ENCODE data around the gene FLT3LG.
A peak's percentile ranks its signal among the peaks of the same experiment; 100 is the strongest.
"Not testable (repeated sequence)": the region's sequence is repeated elsewhere in the genome, so short reads cannot be mapped to it uniquely, and the experiment has no call there.

The FLT3LG gene

DNA sequence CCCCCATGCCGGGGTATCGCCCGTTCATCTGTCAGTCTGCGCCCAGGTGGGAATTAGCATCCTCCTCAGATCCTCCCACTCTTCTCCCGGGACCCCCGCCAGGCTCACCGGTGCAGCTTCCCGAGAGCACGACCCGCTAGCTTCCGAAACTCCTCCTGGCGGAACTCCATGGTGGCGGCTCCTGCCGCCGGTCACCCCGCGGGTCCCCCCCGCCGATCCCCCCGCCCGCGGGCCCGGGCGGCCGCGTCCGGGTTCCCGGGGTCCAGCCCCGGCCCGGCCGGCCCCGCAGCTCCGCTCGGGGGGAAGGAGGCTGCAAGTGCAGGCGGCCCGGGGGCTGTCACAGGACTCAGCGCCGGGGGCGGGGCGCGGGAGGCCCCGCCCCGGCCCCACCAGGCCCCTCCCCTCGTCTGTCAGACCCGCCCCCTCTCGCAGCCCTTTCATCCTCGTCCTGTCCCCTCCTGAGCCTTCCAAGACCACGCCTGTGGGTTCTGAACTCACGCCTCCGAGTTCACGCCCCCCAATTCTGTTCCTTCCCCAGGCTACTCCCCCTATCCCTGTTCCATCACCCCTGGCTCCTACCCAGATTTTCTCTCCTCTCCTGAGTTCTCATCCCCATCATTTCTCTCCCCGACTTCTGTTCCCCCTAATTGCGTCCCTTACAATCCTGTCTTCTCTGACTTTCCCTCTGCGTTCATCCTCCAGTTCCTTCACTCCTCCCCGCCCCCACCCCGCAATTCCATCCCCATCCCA lies 32.6 kb upstream of the FLT3LG start, which contains the start of gene SLC17A7:
Gene SLC17A7 (minus strand): TSS at position 318 of the 750 bp plus-strand sequence. CDS start 148 bp downstream, at position 170.
- FAIRE-seq = no peak

DNA sequence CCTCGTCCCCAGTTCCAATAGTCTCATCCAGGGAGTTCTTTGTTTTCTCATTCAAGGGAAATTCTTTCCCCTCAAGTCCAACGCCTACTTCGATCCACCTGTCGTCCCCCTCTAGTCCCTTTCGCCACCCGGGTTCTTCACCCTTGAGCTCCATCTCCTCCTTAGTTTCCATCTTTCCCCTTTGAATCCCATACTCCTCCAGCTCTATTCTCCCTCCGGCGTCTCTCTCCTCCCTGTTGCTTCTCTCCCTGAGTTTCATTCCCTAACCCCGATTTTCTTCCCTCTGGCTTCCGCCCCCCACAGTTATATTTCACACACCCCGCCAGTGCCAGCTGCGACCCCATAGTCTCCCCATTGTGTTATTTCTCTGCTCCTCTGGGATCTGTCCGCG lies 32.1 kb upstream of the FLT3LG start:
- no peak for FAIRE-seq

DNA sequence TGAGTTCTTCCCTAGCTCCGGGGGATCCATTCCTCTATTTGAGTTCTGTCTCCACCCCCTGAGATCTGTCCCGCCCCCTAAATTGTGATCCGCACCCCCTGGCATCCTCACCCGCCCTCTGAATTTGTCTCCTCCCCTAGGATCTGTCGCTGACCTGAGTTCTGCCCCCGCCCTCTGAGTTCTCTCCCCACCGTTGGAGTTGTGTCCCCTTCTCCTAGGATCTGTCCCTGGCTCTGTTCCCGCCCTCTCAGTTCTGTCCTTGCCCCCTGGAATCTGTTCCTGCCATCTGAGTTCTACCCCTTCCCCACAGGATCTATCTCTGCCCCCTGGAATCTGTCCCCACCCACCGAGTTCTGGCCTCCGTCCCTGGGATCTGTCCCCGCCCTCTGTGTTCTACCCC lies 31.7 kb upstream of the FLT3LG start:
- no peak for FAIRE-seq

DNA sequence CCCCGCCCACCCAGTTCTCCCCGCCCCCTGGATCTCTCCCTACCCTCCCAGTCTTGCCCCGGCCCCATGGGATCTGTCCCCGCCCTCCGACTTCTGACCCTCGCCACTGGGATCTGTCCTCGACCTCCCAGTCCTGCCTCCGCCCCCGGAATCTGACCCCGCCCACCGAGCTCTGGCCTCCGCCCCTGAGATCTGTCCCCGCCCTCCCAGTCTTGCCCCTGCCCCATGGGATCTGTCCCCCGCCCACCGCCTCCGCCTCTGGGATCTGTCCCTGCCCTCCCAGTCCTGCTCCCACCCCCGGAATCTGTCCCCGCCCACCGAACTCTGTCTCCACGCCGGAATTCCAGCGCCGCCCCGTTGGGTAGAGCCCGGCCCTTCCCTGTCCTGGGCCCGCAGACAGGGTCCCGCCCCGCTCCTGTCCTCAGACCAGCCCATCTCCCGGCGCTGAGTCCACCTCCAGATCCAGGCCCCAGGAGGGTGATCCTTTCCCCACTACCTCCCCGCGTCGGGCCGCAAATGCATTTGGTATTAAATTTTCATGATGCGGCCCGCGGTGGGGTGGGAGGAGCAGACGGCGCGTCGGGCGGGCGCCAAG lies 31.1 kb upstream of the FLT3LG start:
- no peak for FAIRE-seq

DNA sequence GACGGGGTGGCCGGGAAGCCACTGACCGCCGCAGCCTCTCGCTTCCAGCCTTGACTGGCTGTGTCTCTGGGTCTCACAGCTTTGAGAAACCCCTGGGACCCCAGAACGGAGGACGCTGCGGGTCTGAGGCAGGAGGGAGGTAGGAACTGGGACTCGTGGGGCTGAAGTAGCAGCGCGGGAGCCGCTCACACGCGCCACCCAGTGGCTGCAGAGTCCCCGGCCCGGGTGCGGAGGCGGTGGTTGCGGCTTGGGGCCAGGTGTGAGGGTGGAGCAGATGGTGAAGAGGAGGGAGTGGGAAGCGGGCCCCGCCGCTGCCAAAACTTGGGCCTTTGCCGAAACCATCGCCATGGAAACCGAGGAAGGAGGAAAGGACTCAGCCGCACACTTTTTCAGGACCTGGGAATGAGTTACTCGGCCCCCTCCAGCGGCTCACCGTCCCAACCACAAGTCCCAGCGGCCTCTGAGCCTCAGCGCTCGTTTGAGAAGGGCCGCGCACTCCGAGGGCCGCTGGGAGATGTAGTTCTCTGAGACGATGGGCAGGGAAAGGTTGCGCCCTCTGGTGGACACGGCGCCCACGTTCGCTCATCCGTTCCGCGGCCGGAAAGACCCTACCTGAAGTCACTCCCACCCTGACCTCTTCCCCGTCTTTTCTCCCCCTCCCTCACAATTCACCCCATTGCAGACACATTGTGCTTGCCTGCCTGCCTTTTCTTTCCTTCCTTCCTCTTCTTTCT lies 30.5 kb upstream of the FLT3LG start:
- peak; percentile 15 for FAIRE-seq

DNA sequence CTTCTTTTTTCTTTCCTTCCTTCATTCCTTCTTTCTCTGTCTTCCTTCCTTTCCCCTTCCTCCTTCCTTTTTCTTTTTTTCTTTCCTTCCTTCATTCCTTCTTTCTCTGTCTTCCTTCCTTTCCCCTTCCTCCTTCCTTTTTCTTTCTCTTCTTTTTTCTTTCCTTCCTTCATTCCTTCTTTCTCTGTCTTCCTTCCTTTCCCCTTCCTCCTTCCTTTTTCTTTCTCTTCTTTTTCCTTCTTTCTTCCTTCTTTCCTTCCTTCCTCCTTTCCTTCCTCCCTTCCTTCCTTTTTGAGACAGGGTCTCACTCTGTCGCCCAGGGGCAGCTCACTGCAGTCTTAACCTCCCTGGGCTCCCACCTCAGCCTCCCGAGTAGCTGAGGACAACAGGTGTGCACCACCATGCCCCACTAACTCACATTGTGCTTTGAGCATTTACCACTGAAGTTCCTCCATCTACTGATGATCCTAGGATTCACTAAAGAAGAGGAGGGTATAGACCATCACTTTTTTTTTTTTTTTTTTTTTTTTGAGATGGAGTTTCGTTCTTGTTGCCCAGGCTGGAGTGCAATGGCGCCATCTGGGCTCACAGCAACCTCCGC lies 29.8 kb upstream of the FLT3LG start:
- FAIRE-seq = not testable (repeated sequence)

DNA sequence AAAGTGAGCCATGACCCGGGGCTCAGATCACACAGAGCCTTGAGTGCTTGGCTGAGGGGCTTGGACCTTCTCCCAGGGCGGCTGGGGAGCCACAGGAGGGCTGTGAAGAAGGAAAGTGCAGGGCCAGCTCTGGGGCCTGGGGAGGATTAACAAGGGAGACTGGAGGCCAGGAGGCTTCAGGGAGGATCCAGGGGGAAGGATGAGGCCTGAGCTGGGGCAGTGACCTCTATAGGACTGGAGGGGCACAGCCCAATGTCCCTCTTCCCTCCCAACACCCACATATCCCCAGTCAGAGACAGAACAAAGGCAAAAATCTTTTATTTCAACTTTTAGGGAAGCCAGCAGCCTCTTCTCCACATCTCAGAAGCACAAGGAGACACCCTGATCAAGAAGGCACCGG lies 28.0 kb upstream of the FLT3LG start:
- FAIRE-seq = no peak

DNA sequence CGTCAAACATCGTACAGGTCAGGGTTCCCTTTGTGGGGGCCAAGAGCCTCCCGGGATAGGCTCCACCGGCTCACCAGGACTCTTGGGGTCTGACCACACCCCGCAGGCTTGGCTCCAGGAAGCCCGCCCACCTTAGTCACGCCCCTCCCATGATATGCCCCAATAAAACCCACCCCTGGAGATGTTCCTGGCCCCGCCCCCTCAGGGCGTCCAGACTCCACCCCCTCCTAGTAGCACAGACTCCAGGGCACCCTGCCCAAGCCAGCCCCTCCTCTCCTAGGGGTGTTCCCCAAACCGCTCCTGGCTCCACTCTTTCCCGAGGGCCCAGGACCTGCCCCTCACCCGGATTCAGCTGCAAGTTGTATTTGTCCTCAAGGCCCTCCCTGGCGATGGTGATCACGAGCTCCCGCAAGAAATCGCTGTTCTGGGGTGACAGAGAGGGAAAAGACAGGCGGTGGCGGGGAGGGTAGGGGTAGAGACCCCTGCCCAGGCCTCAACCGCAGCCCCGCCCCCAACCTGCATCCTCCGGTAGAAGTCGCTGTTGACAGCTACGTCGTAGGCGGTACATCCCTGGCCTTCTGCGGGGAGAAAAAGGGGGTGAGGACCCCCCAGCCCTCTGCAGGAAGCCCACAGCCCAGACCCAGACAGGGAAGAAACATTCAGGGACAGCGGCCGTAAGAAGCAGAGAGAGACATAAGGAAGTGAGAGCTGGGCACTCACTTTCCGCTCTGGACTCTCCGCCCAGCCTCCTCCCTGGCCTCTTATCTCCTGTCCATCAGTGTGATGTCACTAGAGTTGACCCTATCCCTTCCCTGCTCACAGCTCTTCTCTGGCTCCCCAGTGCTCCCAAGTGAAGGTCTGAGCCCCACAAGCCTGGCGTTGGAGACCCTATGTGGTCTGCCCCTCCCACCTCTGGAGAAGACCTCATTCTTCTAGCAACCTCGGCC lies 26.3 kb upstream of the FLT3LG start:
- no peak for FAIRE-seq

DNA sequence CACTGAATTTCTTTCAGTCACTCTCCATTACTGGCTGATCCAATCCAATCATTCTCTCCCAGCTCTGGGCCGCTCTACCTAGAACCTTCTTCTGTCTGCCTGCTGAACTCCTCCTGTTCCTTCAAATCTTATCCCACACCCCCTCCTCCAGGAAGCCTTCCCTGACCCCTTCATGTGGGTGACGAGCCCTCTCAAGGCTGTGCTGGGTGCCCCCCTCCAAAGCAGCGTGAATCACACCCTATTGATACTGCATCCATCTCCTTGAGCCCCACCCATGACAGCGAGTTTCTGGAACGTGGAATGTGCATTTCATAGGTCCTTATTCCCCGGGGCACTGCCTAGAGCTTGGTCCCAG lies 25.6 kb upstream of the FLT3LG start:
- no peak for FAIRE-seq

DNA sequence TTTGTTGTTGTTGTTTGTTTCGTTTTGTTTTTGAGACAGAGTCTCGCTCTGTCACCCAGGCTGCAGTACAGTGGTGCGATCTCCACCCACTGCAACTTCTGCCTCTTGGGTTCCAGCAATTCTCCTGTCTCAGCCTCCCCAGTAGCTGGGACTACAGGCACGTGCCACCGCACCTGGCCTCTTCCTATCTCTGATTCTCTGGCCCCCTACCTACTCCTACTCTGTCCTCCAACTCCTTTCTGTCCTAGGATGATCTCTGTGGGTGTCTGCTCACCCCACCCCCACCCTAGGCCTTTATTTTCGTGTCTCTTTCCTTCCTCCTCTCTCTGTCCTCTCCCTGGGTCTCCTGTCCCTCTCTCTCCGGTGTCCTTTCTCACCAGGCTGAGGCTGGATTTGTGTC lies 23.6 kb upstream of the FLT3LG start:
- no peak for FAIRE-seq

DNA sequence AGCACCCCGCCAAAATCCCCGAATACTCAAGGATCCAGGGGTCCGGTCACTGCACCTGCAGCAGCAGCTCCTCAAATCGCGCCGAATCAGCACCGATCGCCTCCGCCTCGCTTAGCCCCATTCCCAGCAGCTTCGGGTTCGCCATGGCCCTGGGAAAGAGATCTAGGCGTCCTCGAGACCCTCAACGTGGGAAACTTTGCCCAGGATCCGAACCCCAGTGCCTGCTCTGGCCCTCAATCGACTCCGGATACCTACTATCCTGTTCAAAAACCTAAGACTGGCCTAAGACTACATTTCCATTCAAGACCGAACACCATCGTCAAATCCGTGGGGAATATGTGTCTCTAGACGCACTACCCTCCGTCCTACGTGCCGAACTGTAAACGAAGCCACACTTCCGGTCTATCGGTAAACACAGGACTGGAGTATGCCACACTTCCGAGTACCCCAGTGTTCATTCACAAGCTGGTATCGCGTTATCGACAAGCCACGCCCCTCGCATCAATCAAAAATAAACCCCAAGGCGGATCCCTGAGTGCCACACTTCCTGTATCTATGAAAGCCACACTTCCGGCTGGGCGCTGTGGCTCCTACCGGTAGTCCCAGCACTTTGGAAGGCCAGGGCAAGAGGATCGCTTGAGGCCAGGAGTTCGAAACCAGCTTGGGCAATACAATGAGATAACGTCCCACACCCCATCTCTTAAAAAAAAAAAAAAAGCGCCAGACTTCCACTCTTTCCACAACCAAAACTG lies 22.4 kb upstream of the FLT3LG start, which contains the start of gene PIH1D1:
Gene PIH1D1 (minus strand): TSS at position 385 of the 752 bp plus-strand sequence. CDS start 240 bp downstream, at position 145.
- FAIRE-seq = peak; percentile 93

DNA sequence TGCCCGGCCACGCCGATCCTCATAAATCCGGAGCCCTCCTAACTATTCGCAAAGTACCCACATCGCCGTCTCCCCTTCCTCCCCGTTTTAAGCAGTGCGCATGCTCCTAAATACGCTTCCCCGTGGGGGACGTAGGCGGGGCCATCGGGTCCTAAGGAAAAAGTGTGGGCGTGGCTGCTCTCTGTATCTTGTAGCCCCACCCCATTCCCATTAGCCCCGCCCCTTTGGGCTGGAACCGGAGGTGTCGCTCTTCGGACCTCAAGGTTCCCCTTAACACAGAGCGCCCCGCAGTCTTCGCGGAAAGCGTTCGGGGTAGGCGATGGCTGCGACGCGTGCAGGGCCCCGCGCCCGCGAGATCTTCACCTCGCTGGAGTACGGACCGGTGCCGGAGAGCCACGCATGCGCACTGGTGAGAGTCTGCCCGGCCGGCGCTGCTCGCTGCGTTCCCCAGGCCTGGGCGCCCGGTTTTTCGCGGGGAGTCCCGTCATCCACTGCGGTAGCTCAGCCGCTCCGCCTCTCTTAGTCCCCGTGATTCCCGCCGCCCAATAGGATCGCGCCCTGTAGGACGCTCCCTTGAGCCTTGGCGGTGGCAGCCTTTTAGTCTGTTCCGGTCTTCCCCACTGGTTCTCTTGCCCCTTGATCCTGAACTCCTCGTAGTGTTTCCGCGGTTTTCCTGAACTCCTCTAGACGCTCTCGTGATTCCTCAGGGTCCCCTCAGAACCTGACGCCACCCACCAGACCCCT lies 20.8 kb upstream of the FLT3LG start, which contains the start of gene ALDH16A1:
Gene ALDH16A1 (plus strand): TSS at position 213 of the 744 bp plus-strand sequence. CDS start 107 bp downstream, at position 320.
- peak; percentile 50 for FAIRE-seq

DNA sequence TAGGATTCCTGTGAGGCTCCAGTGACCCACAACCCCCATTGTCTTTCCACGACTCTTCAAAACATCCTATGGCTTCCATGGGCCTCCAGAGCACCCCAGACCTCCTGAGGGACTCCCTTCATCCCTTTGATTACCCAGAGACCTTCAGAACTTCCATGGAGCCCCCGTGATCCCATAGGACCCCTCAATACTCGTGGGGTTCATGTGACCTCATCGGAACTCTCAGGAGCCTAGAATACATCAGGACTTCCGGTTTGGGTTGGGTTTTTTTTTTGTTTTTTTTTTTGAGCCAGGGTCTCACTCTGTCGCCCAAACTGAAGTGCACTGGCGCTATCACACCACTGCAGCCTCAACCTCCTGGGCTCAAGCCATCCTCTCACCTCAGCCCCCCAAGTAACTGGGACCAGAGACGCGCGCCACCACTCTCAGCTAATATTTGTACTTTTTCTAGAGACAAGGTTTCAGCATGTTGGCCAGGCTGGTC lies 20.2 kb upstream of the FLT3LG start:
- no peak for FAIRE-seq

DNA sequence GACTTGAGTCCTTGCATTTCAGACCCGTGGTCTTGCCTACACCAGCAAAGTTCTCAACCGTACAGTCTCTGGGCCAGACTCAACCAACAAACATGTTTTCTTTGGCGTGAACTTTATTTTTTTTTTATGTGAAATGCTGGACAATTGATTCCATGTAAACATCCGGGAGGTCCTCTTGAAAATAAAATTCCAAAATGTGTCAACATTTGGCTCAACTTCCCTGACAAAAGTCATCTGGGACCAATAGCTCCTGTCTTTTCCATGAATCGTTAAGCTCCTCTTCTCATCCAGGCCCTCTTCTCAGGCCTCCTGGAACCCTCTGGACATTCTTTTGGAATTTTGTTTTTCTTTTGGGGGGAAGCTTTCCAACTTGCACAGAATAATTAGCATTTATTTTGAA lies 18.2 kb upstream of the FLT3LG start:
- no peak for FAIRE-seq

DNA sequence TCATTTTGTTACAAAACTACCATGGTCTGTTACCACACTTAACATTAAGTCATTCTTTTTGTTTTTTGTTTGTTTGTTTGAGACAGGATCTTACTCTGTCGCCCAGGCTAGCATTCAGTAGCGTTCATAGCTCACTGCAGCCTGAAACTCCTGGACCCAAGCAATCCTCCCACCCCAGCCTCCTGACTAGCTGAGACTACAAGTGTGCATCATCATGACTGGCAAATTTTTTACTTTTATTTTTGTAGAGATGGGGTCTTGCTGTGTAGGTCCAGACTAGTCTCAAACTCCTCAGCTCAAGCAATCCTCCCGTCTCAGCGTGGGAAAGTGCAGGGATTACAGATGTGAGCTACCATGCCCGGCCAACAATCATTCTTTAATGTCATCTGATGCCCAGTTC lies 17.7 kb upstream of the FLT3LG start:
- no peak for FAIRE-seq

DNA sequence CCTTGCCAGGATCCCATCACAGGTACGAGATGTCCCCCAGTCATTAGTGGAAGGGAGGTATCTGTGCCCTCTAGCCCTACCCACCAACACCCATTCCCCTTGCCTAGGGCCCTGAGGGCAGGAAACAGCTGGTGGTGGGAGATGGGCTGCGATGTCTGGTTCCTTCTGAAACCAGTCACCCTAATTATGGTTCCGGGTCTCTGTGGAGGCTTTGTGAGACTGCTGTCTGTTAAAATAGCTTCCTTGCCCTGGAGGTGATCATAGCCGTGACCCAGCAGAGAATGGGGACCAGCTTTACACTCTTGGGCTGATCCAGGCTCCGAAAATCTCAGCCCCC lies 15.5 kb upstream of the FLT3LG start:
- FAIRE-seq = no peak

DNA sequence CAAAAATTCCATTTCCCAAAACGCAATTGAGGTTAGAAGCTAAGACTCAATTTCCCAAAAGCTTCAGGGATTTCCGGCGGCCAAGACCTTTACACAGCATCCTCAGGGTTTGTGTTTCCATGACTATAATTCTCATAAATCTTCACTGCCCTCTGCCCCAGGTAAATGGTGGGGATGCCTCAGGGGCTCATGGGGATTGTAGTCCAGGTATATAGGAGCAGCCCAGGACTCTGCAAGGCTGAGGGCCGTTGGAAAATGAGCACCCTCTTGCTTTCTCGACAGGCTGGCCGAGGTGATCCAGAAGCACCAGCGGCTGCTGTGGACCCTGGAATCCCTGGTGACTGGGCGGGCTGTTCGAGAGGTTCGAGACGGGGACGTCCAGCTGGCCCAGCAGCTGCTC lies 14.6 kb upstream of the FLT3LG start:
- no peak for FAIRE-seq

DNA sequence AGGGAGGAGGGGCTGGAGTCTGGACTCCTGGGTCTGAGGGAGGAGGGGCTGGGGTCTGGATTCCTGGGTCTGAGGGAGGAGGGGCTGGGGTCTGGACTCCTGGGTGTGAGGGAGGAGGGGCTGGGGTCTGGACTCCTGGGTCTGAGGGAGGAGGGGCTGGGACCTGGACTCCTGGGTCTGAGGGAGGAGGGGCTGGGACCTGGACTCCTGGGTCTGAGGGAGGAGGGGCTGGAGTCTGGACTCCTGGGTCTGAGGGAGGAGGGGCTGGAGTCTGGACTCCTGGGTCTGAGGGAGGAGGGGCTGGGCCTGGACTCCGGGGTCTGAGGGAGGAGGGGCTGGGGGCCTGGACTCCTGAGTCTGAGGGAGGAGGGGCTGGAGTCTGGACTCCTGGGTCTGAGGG lies 12.9 kb upstream of the FLT3LG start:
- not testable (repeated sequence) for FAIRE-seq

DNA sequence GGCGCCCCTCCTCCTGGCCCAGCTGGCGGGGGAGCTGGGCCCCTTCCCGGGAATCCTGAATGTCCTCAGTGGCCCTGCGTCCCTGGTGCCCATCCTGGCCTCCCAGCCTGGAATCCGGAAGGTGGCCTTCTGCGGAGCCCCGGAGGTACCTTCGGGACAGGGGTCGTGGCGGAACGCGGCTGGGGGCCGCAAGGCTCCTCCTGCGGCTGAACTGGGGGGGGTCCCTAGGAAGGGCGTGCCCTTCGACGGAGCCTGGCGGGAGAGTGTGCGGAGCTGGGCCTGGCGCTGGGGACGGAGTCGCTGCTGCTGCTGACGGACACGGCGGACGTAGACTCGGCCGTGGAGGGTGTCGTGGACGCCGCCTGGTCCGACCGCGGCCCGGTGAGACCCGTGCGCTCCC lies 12.4 kb upstream of the FLT3LG start:
- no peak for FAIRE-seq

DNA sequence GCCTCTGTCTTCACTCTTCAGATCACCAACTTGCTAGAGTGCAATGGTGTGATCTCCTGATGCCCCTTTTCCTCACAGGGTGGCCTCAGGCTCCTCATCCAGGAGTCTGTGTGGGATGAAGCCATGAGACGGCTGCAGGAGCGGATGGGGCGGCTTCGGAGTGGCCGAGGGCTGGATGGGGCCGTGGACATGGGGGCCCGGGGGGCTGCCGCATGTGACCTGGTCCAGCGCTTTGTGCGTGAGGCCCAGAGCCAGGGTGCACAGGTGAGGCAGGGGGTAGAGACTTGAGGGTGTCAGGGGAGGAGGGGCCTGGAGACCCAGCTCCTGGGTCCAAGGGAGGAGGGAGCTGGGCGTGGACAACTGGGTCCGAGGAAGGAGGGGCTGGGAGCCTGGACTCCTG lies 11.5 kb upstream of the FLT3LG start:
- no peak for FAIRE-seq

Data from TTC549 (cell line).